T-helper 9 cell (primary cell): ENCODE results near the gene BIK.

Experiments
- DNase-seq: peaks from one replicate; pipeline ENCODE4 v3.0.0-alpha.2; 2020

Gene BIK

DNA sequence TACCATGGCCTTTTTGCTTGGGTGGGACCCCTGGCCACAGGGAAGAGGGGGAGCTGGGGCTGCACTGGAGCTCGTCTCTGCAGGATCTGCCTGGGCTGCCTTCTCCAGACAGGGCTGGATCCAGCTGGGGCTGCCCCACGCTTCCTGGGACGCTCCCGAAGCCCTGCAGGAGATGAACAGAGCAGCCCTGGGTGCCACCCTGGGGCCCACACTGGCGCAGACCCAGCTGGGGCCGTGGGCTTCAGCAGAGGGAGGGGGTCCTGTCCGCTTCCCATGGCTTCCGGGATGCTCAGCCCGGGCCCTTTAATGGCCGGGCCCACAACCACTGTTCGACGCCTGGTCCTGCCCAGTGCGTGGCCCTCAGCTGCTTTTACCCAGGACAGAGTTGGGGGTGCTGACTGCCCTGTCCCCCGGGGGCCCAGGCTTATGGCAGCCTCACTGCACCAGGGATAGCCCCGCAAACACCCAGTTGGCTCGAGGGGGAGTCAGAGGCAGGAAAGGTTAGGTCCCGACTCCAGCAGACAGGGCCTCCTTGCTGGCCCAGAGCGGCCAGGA lies 52.8 kb downstream of the BIK start:
- no peak for DNase-seq

DNA sequence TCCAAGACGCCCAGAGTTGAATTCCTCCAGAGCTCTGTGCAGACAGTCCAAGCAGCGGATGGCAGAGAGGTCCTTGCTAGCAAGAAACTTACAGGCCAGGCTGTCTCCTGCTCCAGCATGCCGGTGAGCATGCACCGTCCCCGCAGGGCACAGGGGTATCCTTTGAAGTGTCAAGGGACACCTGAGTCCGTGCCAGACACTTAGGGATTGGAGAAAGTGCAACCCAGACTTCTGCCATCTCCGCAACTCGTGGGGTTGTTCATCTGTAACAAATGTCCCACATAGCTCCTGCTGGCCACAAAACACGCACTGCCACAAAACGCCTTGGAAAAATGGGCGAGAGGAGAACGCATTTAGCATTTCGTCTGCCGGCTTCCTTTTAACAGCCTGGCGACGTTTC lies 54.1 kb downstream of the BIK start:
- no peak for DNase-seq

DNA sequence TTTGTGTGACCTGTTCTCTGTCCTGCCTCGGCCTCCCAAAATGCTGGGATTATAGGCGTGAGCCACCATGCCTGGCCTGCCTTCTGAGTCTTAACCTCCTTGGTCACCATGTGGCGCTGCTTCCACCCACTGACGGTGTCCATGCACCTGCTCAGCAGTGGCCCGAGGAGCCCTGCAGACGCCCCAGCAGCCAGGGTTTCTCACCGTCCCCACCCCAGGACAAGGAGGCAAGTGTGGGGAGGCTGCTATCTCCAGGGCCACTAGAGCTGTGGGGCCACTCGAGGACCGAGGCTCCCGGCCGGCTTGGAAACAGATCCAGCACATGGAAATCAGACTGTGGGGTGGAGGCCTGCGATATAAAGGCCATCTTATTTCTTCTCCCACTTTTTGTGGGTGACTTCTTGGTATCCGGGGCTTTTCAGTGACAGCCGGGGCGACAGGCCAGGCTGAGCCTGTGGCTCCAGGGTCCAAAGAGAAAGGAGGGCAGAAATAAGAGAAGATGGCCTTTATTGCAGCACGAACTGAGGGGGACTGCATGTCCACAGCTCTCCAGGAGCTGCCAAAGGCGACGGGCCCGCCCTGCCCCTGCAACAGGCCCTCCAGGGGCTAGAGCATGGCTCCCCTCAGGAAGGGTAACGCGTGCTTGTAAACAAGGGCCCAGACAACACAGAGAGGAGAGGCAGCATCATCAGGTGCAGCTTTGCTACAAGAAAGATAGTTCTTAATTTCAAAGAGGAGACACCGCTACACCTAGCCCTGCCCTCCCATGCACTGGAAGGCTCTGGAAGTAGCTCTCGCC lies 55.8 kb downstream of the BIK start:
- no peak for DNase-seq

DNA sequence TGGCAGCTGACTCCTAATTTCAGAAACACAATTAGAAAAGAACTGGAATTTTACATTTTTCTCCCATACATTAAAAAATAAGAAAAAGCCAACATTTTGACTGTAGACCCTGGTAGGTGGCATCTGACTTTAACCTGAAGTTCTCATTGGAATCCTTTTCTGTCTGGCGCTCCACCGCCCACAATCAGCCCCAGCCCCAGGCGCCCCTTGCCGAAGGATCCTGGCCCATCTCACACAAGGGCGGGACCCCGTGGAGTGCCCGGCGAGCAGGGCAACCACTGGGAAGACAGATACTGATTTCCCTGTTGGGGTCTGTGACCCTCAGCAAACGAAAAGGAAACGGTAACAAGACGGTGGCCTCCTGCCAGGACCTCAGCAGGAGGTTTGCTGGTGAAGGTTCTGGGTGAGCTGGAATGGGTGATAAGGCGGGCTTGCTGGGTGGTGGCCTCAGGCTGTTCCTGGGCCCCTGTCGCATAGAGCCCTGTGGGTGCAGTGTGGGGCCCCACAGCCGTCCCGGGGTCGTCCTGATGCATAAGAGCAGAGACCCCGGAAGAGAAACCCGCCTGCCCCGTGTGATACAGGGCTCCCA lies 56.5 kb downstream of the BIK start:
- no peak for DNase-seq

DNA sequence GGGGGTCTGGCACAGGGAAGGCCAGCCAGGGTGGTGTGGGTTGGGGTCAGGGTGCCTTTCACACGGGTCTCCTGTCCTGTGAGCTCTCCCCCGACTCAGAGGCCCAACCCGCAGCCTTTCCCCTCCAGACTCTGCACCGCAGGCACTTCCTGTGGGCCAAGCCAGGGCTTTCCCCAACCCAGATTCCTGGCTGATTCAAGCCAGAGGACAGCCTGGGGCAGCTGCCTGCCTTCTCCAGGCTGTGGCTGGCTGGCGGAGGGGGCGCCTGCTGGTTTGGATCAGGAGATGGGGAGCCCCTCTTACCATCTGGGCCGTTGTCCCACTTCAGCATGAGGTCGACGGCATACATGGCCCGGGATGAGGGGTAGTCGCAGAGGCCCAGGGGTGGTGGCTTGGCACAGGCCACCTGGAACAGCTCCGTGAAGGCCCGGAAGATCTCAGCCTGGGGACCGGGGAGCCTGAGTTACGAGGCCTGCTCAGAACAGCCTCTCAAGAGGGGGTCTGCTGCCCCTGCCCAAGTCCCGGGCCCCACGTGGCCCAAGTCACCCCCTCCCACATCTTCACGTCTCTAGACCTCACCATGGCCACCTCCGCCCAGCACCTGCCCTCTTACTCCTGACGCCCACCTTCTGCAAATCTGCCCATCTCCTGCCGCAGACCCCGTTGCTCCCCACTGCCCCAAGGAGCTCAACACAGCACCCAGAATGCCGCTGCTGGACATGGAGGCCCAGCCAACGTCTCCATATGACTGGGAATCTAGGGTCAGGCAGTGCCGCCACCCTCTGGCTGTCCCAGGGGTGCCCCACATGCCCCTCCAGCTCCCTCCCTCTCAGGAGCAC lies 58.1 kb downstream of the BIK start:
- DNase-seq: no peak

DNA sequence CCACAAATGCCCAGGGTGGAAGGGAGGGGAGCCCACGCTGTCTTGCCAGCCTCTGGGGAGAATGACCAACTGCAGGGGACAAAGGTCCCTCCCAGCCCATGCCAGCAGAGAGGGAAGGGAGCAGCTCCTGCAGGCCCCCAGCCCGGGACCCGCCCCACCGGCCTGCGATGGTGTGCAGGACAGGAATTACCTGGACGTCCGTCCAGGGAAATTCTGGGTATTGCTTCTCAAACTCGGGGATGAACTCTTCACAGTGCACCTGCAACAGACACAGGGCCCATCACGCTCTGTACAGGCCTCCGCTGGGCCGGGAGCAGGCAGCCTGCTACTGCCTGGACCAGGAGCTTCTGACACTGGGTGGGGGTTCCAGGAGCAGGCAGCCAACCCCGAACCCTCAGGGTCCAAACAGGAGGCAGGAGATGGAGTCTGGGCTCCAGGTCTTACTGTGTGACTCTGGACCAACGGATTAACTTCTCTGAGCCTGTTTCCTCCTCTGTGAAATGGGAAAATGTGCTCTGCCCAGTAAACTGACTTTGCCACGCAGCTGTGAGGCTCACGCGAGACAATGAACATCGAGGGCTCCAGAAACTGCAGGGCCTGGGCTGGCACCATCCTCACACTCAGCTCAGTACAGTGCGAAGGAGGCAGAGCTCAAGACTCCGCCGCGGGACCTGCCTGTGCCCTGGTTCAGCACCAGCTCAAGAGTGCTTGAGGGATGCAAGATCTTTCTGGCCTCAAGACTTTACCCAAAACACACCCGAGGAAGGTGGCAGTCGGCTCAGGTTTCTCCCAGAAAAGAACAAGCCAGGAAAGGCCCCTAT lies 59.0 kb downstream of the BIK start:
- no peak for DNase-seq

DNA sequence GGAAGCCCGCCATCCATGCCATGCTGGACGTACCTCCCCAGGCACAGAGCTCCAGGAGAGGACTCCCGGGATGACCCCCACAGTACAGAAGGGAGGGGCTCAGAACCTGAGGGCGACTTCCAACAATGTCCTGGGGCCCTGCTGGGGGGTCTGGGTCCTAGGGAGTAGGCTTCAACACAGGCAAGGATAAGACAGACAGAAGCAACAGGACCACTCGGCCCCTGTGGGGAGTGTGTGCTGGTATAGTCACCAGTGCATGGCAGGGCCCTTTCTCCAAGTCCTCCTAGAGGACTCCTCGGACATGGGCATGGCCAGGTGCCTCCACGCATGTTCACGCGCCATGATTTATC lies 59.6 kb downstream of the BIK start:
- DNase-seq: no peak

DNA sequence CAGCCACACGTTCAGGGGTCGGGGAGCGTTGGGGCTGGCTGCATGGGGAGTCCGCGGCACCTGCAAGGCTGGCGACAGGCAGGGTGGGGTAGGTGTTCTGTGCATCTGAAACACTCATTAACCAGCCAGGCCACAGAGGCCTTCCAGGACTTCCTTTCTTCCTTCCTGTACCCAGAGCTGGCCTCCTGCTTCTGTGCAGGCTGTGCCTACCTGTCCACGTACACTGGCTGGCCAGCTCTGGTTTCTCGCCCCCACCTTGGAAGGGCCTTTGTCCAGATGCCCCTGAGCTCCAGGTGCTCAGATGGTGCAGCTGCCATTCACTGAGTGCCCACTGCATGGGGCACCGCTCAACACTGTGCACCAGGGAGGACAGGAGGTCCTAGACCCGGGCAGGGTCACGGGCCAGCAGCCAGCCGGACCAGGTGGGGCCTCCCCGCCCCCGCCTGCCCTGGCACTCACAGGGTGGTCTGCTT lies 60.5 kb downstream of the BIK start:
- no peak for DNase-seq

DNA sequence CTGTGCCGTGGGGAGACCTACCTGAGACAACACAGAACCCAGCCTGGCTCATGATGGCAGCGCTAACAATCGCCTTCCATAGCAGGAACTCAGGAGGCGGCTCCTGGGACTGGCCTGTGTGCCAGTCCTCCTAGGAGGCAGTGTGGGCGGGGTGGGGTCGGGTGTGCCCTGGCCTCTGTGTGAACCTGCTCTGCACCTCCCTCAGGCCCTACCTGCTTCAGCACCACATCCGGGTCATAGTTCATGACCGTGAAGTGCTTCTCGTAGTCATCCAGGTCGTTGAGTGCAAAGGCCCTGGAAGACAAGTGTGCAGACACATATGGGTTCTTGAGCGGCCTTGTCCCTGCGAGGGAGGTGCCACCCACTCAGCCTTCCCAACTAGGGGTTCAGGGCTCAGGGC lies 61.1 kb downstream of the BIK start:
- no peak for DNase-seq

DNA sequence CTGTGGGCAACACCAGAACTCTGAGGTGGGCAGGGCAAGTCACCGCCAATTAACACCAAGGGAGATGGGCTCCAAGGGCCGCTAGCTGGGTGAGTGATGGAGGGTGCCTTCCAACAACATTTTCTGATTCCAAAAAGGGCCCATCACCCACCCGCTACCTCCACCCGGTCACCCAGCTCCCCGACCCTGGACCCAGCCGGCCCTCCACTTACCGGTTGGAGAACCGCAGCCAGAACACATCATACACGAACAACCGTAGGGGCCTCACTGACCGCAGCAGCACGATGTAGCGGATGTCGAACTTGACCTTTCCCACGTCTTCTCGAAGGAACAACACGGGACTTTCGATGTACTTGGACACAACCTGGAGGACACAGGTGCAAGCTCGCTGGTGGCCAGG lies 61.6 kb downstream of the BIK start:
- DNase-seq: no peak

DNA sequence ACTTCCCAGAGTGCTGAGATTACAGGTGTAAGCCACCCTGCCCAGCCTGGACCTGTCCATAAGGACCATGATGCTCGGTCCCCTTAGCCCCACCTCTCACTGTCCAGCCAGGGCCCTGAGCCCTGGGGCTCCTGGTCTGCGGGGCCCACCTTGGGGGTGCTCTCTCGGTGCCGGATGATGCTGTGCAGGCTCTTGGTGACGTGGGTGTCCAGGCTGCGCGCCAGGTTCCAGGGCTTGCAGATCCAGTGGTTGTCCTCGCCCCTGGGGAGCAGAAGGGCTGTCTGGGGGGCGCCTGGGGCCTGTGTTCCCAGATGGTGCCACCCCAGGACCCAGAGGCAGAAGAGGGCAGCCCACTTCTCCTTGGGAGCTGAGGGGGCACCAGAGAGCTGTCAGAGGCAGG lies 63.0 kb downstream of the BIK start:
- DNase-seq: no peak

DNA sequence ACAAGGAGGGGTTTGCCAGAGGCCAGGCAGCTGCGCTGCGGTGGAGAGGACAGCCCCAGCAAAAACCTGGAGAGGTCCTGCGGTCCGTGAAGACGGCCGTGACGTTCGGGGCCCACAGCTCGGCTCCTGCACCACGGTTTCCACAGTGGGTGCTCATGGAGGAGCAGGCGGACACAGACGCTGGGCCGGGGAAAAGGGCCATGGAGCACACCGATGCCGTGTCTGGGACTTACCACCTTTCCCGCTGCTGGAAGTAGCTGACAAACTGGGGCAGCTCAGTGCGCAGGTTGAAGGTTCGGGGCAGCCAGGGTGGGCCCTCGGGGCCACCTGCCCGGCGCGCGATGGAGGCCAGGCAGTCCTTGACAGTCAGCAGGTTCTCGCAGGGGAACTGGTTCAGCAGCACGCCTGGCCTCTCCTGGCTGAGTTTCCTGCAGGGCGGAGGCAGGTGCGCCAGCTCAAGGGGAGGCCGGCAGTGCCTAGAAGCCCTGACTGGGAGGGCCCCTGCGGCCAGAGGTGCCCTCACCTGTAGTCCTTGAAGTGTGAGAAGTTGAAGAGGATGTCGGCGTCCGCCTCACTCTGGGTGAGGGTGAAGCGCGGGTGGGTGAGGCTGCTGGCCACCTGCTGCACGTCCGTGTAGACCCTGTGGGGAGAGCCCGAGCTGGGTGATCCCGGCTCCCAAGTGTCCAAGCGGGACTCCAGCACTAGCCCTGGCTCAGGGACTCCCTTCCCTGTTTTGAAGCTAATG lies 63.6 kb downstream of the BIK start:
- no peak for DNase-seq

DNA sequence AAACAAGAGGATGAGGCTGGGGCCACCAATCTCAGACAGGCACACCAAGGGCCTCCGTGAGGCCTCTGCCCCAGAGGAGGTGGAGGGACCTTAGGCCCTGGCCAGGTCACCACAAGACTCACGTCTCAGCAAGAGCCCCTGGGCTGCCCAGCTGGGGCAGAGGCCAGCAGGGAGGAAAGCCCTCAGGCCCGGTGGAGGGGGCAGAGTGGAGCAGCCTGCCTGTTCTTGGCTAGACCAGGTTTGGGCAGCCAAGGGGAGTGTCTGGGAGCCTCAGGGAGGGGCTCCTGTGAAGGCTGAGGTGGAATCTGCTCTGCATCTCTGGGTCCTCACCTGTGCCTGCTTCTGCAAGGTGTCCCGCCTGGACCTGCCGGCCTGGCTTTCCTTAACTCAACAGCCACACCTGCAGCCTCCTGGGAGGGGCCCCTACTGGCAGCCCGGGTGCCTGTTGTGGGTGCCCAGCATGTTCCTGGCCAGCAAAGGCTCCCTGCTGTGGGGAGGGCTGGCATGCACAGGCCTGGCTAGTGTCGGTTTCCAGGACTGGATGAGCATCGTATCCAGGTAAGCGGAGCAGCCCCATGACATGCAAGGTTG lies 64.5 kb downstream of the BIK start:
- no peak for DNase-seq

DNA sequence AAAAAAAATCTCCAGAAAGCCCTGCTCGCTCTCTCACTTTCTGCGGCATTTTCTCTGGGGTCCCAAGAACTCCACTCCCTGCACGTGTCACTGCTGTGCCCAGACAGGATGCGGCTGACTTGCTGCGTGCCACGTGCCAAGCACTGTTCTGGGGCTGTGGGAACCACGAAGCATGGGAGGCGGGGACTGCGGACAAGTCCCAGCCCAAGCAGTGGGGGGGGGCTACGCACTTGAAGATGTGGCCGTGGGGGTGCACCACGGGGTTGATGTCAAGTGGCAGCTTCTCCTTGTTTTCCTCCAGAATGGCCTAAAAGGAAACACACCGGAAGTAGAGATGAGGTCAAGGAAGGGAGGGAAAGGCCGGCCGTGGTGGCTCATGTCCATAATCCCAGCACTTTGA lies 65.5 kb downstream of the BIK start:
- DNase-seq: no peak

DNA sequence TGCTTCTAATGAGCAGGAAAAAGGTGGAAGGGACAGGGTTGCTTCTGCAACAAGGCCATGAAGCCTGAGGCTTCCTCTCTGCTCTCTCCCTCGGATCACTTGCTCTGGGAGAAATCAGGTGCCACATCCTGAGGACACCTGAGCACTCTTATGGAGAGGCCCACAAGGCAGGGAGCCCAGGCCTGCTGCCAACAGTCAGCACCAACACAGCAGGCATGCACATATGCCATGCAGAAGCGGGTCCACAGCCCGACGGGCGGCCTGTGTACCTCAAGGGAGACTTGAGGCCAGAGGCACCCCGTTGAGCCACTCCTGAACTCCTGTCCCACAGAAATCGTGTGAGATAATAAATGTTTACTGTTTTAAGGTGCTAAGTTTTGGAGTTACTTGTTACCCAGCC lies 66.9 kb downstream of the BIK start:
- DNase-seq: no peak
